PFSK-1 (cell line): ENCODE measurements around the gene RIPOR3.

Experiments
- FOXP2 ChIP-seq: optimal IDR thresholded peaks from 2 replicates; pipeline ENCODE3; 2011; ENCODE audit warnings: borderline replicate concordance, control low read depth, inconsistent platforms; ENCODE audit not compliant: insufficient read depth; ENCODE audit errors: extremely low read length, extremely low read depth
- POLR2AphosphoS5 ChIP-seq: IDR thresholded peaks from 2 replicates; pipeline ENCODE4 v1.6.1; 2012; ENCODE audit warnings: low read depth, mild to moderate bottlenecking, control low read depth, low read length, moderate library complexity
- REST ChIP-seq, 2 experiments: IDR thresholded peaks; 2 replicates each; pipeline versions ENCODE4 v1.6.1 to v1.8.0; 2011 to 2012; ENCODE audit warnings: low read depth in 2 of 2, low read length in 2 of 2, control low read depth in 1 of 2, inconsistent platforms in 1 of 2, mild to moderate bottlenecking in 1 of 2, moderate library complexity in 1 of 2; ENCODE audit not compliant: insufficient read depth in 1 of 2
- SIN3A ChIP-seq: IDR thresholded peaks from 2 replicates; pipeline ENCODE4 v1.6.1; 2012; ENCODE audit warnings: mild to moderate bottlenecking, low read length, moderate library complexity, borderline replicate concordance; ENCODE audit not compliant: insufficient read depth
- TAF1 ChIP-seq: IDR thresholded peaks from 2 replicates; pipeline ENCODE4 v1.6.1; 2012; ENCODE audit warnings: low read length, control low read depth, borderline replicate concordance; ENCODE audit not compliant: insufficient read depth

The RIPOR3 gene

GRCh38 chr20:50728981-50729874 lies 37.9 kb upstream of the RIPOR3 start:
- no peak for TF ChIP-seq SIN3A
- no peak for TF ChIP-seq FOXP2
- no peak for TF ChIP-seq TAF1
- no peak for TF ChIP-seq POLR2AphosphoS5
- no peak for TF ChIP-seq REST (IDR thresholded peaks at IDR 0.05; ENCODE audit: insufficient read depth in 1 of 2, low read depth in 2 of 2, low read length in 2 of 2)

- TF ChIP-seq POLR2AphosphoS5 (no peak), SIN3A (no peak), TAF1 (no peak), REST (IDR thresholded peaks at IDR 0.05; ENCODE audit: insufficient read depth in 1 of 2, low read depth in 2 of 2, low read length in 2 of 2) (no peak), FOXP2 (no peak)
These were observed 37.2 kb upstream of the RIPOR3 start for GRCh38 chr20:50728486-50728980.

DNA sequence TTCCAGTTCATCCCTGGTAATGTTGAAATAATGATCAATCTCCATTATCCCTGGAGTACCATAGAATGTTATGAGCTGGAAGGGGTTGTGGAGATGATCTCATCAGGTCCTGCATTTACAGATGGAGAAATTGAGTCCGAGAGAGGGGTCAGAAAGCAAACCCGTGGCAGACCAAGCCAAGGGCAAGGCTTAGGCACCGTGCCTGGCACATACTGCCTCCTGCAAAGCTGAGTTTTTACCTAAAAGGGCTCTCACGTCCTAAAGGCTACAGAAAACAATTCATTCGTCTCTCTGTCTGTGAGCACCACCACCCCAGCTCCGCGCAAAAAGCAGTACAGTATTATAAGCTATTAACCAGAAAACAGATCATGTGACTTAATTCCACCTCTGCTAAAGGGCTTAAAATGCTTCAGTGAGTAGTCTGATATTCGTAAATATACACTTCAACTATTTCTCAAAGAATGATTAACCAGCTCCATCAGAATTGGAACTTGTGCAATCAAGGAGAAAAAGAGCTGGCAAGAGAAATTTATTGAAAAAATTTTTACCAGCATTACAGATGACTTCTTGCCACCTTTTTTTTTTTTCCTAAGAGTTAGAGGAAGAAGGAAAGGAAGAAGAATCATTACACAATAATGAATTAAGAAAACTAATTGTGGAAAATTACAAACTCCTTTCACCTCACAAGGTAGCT lies 36.6 kb upstream of the RIPOR3 start:
- TF ChIP-seq POLR2AphosphoS5 (no peak), FOXP2 (no peak), TAF1 (no peak), REST (IDR thresholded peaks at IDR 0.05; ENCODE audit: insufficient read depth in 1 of 2, low read depth in 2 of 2, low read length in 2 of 2) (no peak), SIN3A (no peak)

- TF ChIP-seq REST (IDR thresholded peaks at IDR 0.05; ENCODE audit: insufficient read depth in 1 of 2, low read depth in 2 of 2, low read length in 2 of 2): no peak
- no peak for TF ChIP-seq FOXP2
- no peak for TF ChIP-seq TAF1
- no peak for TF ChIP-seq POLR2AphosphoS5
- TF ChIP-seq SIN3A: no peak
These were observed 35.8 kb upstream of the RIPOR3 start for GRCh38 chr20:50726955-50727791.
